Activated CD8-positive, alpha-beta T cell treated with anti-CD3 and anti-CD28 coated beads, Interleukin-2, amount 10 ng/mL, durations not matched to agents 7 days and 5 days (primary cell): Measurements from ENCODE around the gene GGT6. TPM values are rescaled to one million over a fixed set of nuclear protein-coding genes. Genes with fewer than 3 reads are reported as not detected.

Experiments used
- ATAC-seq: fragments of 150-1000 bp; cut with Tn5 transposase; one replicate; pipeline ENCODE4 v1.10.0; 2021; ENCODE audit warnings: moderate library complexity
- CTCF ChIA-PET: fragments of 350-600 bp; sonication (Branson Sonifier 250); formaldehyde crosslinking; loops from one replicate; lab custom pipeline; 2021; ENCODE audit warnings: antibody characterized with exemption; lab: Charles Lee
- POLR2A ChIA-PET: fragments of 350-600 bp; sonication (Branson Sonifier 250); formaldehyde crosslinking; loops from one replicate; lab custom pipeline; 2021; ENCODE audit warnings: antibody characterized with exemption; lab: Charles Lee
- DNase-seq: peaks from one replicate; pipeline ENCODE4 v3.0.0-alpha.2; 2020
- H3K27ac Mint-ChIP-seq: one replicate; pipeline ENCODE4 v1.8.0; 2021; ENCODE audit warnings: mild to moderate bottlenecking, mixed read lengths
- H3K27me3 Mint-ChIP-seq: one replicate; pipeline ENCODE4 v1.8.0; 2021; ENCODE audit warnings: low read depth, mixed read lengths
- H3K36me3 Mint-ChIP-seq: one replicate; pipeline ENCODE4 v1.8.0; 2021; ENCODE audit warnings: low read depth, mixed read lengths
- H3K4me1 Mint-ChIP-seq: one replicate; pipeline ENCODE4 v1.8.0; 2021; ENCODE audit warnings: low read depth, mixed read lengths
- H3K4me3 Mint-ChIP-seq: one replicate; pipeline ENCODE4 v1.8.0; 2021; ENCODE audit warnings: mild to moderate bottlenecking, mixed read lengths
- H3K9me3 Mint-ChIP-seq: one replicate; pipeline ENCODE4 v1.8.0; 2022; ENCODE audit warnings: mixed read lengths; ENCODE audit not compliant: insufficient read depth
- total RNA-seq, 2 experiments: library from RNA; stranded (reverse); gene quantifications; one replicate each; pipeline ENCODE4 v1.2.3, GENCODE V29; 2021

Gene GGT6
- total RNA-seq, 2 experiments from 2014 or later = not detected

- DNase-seq (peak; percentile 56), ATAC-seq (peak; percentile 44)
- POLR2A ChIA-PET = no interaction called here
- CTCF ChIA-PET = no interaction called here
- Mint-ChIP-seq H3K36me3 (no peaks in the 10 kb centered on the region), H3K27ac (no peak overlapping the region), H3K4me1 (peaks cover 14% of the 10 kb centered on the region), H3K4me3 (no peak overlapping the region), H3K27me3 (peaks cover 4% of the 10 kb centered on the region), H3K9me3 (no peaks in the 10 kb centered on the region)
Observed at GRCh38 chr17:4533523-4534504, 26.6 kb downstream of the GGT6 start.

GRCh38 chr17:4532860-4533522, 27.4 kb downstream of the GGT6 start:
- POLR2A ChIA-PET = interaction anchor here (0.5 kb wide), 1 partner anchor 931 kb away, joined by 3 read pairs; no protein-coding TSS in a partner anchor

GRCh38 chr17:4531988-4532736, 28.2 kb downstream of the GGT6 start:
- Mint-ChIP-seq H3K36me3 (no peaks in the 10 kb centered on the region), H3K4me3 (no peak overlapping the region), H3K4me1 (peaks cover 13% of the 10 kb centered on the region), H3K9me3 (no peaks in the 10 kb centered on the region), H3K27ac (no peak overlapping the region), H3K27me3 (peaks cover 8% of the 10 kb centered on the region)
- CTCF ChIA-PET = no interaction called here
- ATAC-seq = no peak
- DNase-seq = no peak
- POLR2A ChIA-PET = no interaction called here

More at GRCh38 chr17:4532860-4533522, 27.4 kb downstream of the GGT6 start:
- DNase-seq = no peak
- Mint-ChIP-seq H3K4me1 (peaks cover 14% of the 10 kb centered on the region), H3K27me3 (peaks cover 4% of the 10 kb centered on the region), H3K4me3 (no peak overlapping the region), H3K27ac (no peak overlapping the region), H3K36me3 (no peaks in the 10 kb centered on the region), H3K9me3 (no peaks in the 10 kb centered on the region)
- CTCF ChIA-PET = no interaction called here
- no peak for ATAC-seq

- no peak for ATAC-seq
- ChIA-PET POLR2A (interaction anchor here (0.8 kb wide), 1 partner anchor 8 kb away, joined by 3 read pairs; no protein-coding TSS in a partner anchor), CTCF (no interaction called here)
- H3K4me3 Mint-ChIP-seq = no peak overlapping the region
- H3K27ac Mint-ChIP-seq = no peak overlapping the region
- no peaks in the 10 kb centered on the region for H3K36me3 Mint-ChIP-seq
- H3K27me3 Mint-ChIP-seq = peaks cover 15% of the 10 kb centered on the region
- DNase-seq = no peak
- H3K4me1 Mint-ChIP-seq = peaks cover 12% of the 10 kb centered on the region
- no peaks in the 10 kb centered on the region for H3K9me3 Mint-ChIP-seq
Observed at GRCh38 chr17:4530799-4531730, 29.3 kb downstream of the GGT6 start.

- H3K9me3 Mint-ChIP-seq = no peaks in the 10 kb centered on the region
- no peaks in the 10 kb centered on the region for H3K36me3 Mint-ChIP-seq
- H3K27me3 Mint-ChIP-seq = peaks cover 15% of the 10 kb centered on the region
- H3K4me1 Mint-ChIP-seq = peaks cover 12% of the 10 kb centered on the region
- ATAC-seq (no peak), DNase-seq (no peak)
- H3K27ac Mint-ChIP-seq = no peak overlapping the region
- no peak overlapping the region for H3K4me3 Mint-ChIP-seq
- CTCF ChIA-PET = no interaction called here
- POLR2A ChIA-PET = no interaction called here
Observed at GRCh38 chr17:4529533-4530152, 30.7 kb downstream of the GGT6 start.

DNA sequence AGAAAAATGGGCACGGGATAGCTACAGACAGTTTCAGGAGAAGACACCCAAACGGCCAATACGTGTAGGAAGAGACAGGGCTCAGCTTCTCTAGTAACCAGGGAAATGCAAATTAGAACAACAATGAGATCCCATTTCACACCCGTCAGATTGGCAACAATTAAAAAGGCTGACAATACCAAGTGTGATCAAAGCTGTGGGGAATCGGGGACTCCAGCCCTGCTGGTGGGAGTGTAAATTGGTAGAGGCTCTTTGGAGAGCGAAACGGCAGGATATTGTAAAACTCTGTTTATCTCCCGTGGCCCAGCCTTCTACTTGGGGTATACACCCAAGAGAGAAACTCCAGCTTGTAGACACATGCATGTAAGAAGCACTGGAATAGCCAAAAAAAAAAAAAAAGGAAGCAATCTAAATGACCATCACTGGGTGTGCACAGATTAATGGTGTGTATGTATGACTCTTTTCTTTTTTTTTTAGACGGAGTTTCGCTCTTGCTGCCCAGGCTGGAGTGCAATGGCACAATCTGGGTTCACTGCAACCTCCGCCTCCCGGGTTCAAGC, 32.7 kb downstream of the GGT6 start:
- Mint-ChIP-seq H3K4me1 (no peaks in the 10 kb centered on the region), H3K9me3 (no peaks in the 10 kb centered on the region), H3K4me3 (no peak overlapping the region), H3K27me3 (peaks cover 15% of the 10 kb centered on the region), H3K36me3 (no peaks in the 10 kb centered on the region), H3K27ac (no peak overlapping the region)
- DNase-seq (no peak), ATAC-seq (no peak)
- POLR2A ChIA-PET = no interaction called here
- CTCF ChIA-PET = interaction anchor here (0.7 kb wide), 1 partner anchor 107 kb away, joined by 3 read pairs; no protein-coding TSS in a partner anchor

DNA sequence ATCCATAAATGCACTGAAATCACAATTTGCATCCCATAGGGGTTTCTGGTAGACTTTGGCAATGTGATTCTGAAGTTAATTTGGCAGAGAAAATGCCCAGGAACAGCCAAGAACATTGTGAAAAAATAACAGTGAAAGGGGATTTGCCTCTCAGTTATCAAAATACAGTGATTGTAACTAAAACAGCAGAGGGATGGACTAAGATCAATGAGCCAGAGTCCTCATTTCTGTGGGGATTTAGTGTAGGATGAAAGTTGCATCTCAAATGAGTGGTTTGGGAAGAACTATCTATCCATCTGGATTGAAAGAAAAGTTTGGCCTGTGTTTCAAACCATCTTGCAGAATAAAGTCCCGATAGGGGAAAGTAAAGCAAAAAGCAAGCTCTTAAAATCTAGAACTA, 33.2 kb downstream of the GGT6 start:
- H3K27me3 Mint-ChIP-seq = peaks cover 14% of the 10 kb centered on the region
- ChIA-PET POLR2A (no interaction called here), CTCF (interaction anchor here (0.7 to 0.9 kb wide), 2 partner anchors 40 to 106 kb away, joined by 3 read pairs; no protein-coding TSS in a partner anchor)
- no peaks in the 10 kb centered on the region for H3K9me3 Mint-ChIP-seq
- no peak overlapping the region for H3K4me3 Mint-ChIP-seq
- no peak for DNase-seq
- no peaks in the 10 kb centered on the region for H3K4me1 Mint-ChIP-seq
- no peak for ATAC-seq
- no peaks in the 10 kb centered on the region for H3K36me3 Mint-ChIP-seq
- no peak overlapping the region for H3K27ac Mint-ChIP-seq

DNA sequence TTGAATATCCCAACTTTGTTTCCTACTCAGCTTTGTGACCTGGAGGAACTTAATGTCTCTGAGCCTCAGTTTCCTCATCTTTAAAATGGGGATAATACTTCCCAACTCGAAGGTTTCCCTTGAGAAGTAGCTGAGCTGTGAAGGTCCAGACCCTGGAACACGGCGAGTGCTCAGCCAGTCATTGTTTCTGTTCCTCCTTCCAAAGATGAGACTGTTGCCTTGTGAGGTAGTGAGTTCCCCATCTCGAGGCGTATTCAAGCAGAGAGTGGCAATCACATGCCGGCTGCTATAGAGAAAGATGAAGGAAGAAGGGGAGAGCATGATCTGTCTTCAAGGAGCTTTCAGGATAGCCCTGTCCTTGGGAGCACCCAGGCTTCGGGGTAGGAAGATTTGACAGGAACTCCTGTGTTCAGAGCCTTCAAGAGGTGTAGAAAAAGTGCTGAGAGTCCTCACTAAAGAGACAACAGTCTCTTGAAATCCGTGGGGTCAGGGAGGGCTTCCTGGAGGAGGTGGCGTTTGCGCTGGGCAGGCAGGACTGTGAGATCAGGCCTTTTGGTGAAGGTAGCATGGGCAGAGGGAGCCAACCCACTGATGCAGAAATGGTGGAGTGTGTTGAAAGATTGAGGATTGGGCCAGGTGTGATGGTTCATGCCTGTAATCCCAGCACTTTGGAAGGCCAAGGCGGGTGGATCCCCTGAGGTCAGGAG, 34.5 kb downstream of the GGT6 start:
- CTCF ChIA-PET = no interaction called here
- Mint-ChIP-seq H3K4me3 (no peak overlapping the region), H3K36me3 (no peaks in the 10 kb centered on the region), H3K27ac (no peak overlapping the region), H3K4me1 (no peaks in the 10 kb centered on the region), H3K27me3 (peaks cover 11% of the 10 kb centered on the region), H3K9me3 (no peaks in the 10 kb centered on the region)
- POLR2A ChIA-PET = no interaction called here
- DNase-seq (no peak), ATAC-seq (no peak)

GRCh38 chr17:4523946-4524345, 36.4 kb downstream of the GGT6 start:
- DNase-seq (no peak), ATAC-seq (no peak)
- ChIA-PET CTCF (interaction anchor here (1.4 kb wide), 1 partner anchor 14 kb away, joined by 3 read pairs; no protein-coding TSS in a partner anchor), POLR2A (no interaction called here)
- no peaks in the 10 kb centered on the region for H3K4me1 Mint-ChIP-seq
- no peak overlapping the region for H3K4me3 Mint-ChIP-seq
- H3K27me3 Mint-ChIP-seq = peaks cover 11% of the 10 kb centered on the region
- H3K27ac Mint-ChIP-seq = no peak overlapping the region
- no peaks in the 10 kb centered on the region for H3K9me3 Mint-ChIP-seq
- no peaks in the 10 kb centered on the region for H3K36me3 Mint-ChIP-seq

DNA sequence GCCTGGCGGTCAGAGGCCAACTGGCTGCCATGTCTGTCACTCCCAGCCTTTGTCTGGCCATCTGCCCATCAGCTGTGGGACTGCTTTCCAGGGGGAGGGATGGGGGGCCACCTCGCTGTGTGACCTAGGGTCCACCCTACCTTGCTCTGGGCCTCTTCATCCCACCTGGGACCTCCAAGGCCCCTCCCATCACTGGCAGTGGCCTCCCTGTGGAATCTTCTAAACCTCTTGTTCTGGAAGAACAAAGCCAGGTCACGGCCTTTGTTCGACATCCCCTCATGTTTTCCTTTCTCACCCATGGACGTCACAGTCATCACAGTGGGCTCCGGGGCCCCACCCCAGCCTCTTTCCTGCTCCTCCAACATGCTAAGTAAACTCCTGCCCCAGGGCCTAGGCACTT, 37.7 kb downstream of the GGT6 start:
- ChIA-PET CTCF (no interaction called here), POLR2A (interaction anchor here (0.6 kb wide), 1 partner anchor 9 kb away, joined by 3 read pairs; no protein-coding TSS in a partner anchor)
- Mint-ChIP-seq H3K36me3 (no peaks in the 10 kb centered on the region), H3K9me3 (no peaks in the 10 kb centered on the region), H3K27me3 (peaks cover 13% of the 10 kb centered on the region), H3K27ac (no peak overlapping the region), H3K4me3 (no peak overlapping the region), H3K4me1 (peaks cover 3% of the 10 kb centered on the region)
- DNase-seq (no peak), ATAC-seq (no peak)
